ENCODE measurements around the gene COBL.

COBL gene

DNA sequence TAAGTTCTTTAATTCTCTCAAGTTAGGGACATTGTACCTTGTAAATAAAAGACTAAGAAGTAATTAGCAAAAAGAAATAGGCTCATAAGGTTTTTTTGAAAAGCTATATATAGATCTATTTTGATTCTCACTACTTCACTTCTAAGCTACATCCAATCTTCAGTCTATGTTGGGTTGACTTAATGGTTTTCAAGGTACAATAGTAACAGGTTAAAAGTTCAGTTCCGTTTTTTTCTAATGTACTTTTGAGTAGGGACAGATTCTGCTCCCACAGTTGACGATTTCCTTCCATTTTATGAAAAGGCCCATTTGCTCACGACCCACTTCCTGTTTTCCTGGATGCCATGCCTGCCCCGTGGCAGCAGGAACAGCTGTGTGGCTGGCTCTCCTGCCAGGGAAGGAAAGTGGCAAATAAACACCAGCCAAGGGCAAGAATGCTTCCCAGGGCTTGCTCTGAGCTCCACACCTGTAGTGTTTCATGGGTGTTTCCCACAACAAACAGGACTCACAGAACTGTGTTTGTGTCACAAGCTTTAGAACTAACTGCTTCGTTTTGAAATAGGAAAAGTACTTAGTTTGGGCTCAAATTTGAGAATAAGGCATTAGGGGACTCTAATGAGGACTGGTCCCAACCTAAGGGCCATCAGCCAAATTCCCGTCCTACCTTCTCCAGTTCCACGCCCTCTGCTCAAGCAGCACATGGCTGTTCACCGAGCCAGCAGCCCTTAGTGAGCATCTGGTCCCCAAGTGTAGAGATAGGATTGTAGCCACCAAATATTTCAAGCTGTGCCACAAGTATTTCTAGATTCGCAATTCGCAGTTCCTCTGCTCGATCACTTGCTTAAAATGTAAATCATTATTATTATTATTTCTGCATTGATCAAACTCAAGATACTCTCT is 240.7 kb downstream of the COBL start:
- DNase-seq (ENCODE audit: low spot score) = no peak
- TF ChIP-seq, protein P1, sequence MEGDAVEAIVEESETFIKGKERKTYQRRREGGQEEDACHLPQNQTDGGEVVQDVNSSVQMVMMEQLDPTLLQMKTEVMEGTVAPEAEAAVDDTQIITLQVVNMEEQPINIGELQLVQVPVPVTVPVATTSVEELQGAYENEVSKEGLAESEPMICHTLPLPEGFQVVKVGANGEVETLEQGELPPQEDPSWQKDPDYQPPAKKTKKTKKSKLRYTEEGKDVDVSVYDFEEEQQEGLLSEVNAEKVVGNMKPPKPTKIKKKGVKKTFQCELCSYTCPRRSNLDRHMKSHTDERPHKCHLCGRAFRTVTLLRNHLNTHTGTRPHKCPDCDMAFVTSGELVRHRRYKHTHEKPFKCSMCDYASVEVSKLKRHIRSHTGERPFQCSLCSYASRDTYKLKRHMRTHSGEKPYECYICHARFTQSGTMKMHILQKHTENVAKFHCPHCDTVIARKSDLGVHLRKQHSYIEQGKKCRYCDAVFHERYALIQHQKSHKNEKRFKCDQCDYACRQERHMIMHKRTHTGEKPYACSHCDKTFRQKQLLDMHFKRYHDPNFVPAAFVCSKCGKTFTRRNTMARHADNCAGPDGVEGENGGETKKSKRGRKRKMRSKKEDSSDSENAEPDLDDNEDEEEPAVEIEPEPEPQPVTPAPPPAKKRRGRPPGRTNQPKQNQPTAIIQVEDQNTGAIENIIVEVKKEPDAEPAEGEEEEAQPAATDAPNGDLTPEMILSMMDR (IDR thresholded peaks at IDR 0.05; ENCODE audit: extremely low read depth, missing control alignments) = no peak

GRCh38 chr7:51073171-51073570 is 243.4 kb downstream of the COBL start:
- no peak for DNase-seq (ENCODE audit: low spot score)
- TF ChIP-seq, protein P1 (IDR thresholded peaks at IDR 0.05; ENCODE audit: extremely low read depth, missing control alignments) = no peak

GRCh38 chr7:51072281-51072680 is 244.3 kb downstream of the COBL start:
- TF ChIP-seq, protein P1 (IDR thresholded peaks at IDR 0.05; ENCODE audit: extremely low read depth, missing control alignments) = no peak
- DNase-seq (ENCODE audit: low spot score) = no peak

GRCh38 chr7:51071427-51071826 is 245.2 kb downstream of the COBL start:
- DNase-seq (ENCODE audit: low spot score) = no peak
- TF ChIP-seq, protein P1 (IDR thresholded peaks at IDR 0.05; ENCODE audit: extremely low read depth, missing control alignments) = no peak

DNA sequence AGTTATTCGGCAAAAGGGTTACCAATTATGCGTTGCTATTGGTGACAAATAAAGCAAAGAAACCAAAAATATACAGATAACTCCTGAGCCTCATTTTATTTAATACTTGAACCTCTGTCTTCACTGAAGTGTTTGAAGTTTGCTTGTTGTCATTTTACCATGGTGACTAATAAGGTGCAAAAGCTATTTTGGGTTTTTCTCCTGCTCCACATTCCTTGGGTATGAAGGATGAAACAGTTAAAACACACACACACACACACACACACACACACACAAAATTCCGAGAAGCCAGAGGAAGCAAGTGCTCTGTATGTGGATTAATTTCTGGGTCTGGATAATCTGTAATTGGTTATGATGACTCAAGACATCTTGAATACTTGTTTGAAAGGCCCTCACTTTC is 246.5 kb downstream of the COBL start:
- DNase-seq (ENCODE audit: low spot score) = no peak
- TF ChIP-seq, protein P1 (IDR thresholded peaks at IDR 0.05; ENCODE audit: extremely low read depth, missing control alignments) = no peak

GRCh38 chr7:51069411-51070083 is 247.1 kb downstream of the COBL start:
- no peak for DNase-seq (ENCODE audit: low spot score)
- TF ChIP-seq, protein P1 (IDR thresholded peaks at IDR 0.05; ENCODE audit: extremely low read depth, missing control alignments) = no peak

- TF ChIP-seq, protein P1 (IDR thresholded peaks at IDR 0.05; ENCODE audit: extremely low read depth, missing control alignments) = no peak
- DNase-seq (ENCODE audit: low spot score) = no peak
These were observed 248.2 kb downstream of the COBL start for GRCh38 chr7:51068401-51068800.
